Vagina (tissue), 2 donors: ENCODE measurements around the gene SOX21. TPM values are rescaled to one million over a fixed set of nuclear protein-coding genes. Genes with fewer than 3 reads are reported as not detected.
A peak's percentile ranks its signal among the peaks of the same experiment; 100 is the strongest.

Experiments
- DNase-seq, 2 donors: peaks; one replicate each; pipeline ENCODE4 v3.0.0-alpha.2; 2017; ENCODE audit errors: extremely low spot score in 2 of 2
- H3K27ac ChIP-seq: fragments of 200-600 bp; sonication (generic); one replicate; pipeline ENCODE4 v1.5.1; 2019
- H3K27me3 ChIP-seq: fragments of 200-600 bp; sonication (generic); one replicate; pipeline ENCODE4 v1.5.1; 2019
- H3K36me3 ChIP-seq, 2 donors: fragments of 200-600 bp; sonication (generic); one replicate each; pipeline ENCODE4 v1.5.1; 2017 to 2019
- H3K4me1 ChIP-seq: fragments of 200-600 bp; sonication (generic); one replicate; pipeline ENCODE4 v1.5.1; 2019
- H3K4me3 ChIP-seq, 2 donors: fragments of 200-600 bp; sonication (generic); 1 replicate in 1 of 2; 2 replicates in 1 of 2; pipeline ENCODE4 v1.5.1; 2016 to 2019
- H3K9me3 ChIP-seq: fragments of 200-600 bp; sonication (generic); one replicate; pipeline ENCODE4 v1.5.1; 2019
- POLR2A ChIP-seq, 2 donors: fragments of 450-650 bp; IDR thresholded peaks; one replicate each; pipeline ENCODE4 v1.6.1; 2017; ENCODE audit warnings: antibody characterized with exemption in 2 of 2, mild to moderate bottlenecking in 2 of 2, moderate library complexity in 2 of 2
- POLR2AphosphoS5 ChIP-seq, 2 donors: sonication (generic); formaldehyde crosslinking; IDR thresholded peaks; one replicate each; pipeline ENCODE4 v1.9.0; 2017; ENCODE audit warnings: antibody characterized with exemption in 2 of 2, mild to moderate bottlenecking in 2 of 2, low read depth in 1 of 2; ENCODE audit not compliant: insufficient read depth in 1 of 2
- intact Hi-C: fragments of 100-400 bp; cut with DNase I; formaldehyde crosslinking; loops from one replicate; pipeline ENCODE4 v1.15.1; 2023
- total RNA-seq: library from RNA; depleted of rRNA; stranded (reverse); fragments of >200 nt; gene quantifications from one replicate; pipeline ENCODE4 v1.2.3, GENCODE V29; 2016
- TF ChIP-seq, protein P1 (sequence below), 3 experiments: fragments of 450-650 bp in 2 of 3; fragments of 200-600 bp in 1 of 3; sonication (generic) in 1 of 3; IDR thresholded peaks; one replicate each; pipeline ENCODE4 v1.5.1; 2017 to 2019; ENCODE audit warnings: antibody characterized with exemption in 3 of 3, mild to moderate bottlenecking in 2 of 3, moderate library complexity in 2 of 3

SOX21 gene
- total RNA-seq, 1 donor from 2014 or later, result 1.2 TPM

DNA sequence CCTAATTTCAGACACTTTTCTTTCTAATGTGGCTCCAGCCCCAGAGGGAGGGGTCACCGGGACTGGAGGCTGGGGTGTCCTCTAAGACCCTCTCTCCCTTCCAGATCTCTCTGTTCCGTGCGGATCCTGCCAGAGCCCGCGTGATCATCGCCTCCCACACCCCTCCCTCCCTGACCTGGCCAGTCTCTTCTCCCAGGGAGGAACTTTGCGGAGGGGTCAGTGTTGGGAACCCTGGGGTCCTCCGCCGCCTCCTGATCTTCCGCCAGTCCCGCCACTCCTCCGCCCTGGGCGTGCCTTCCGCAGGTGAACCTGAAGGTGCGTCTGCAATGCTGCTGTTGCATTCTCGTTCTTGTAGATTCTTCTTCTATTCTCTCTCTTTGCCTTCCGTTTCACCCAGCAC is 9.1 kb downstream of the SOX21 start:
- Histone ChIP-seq H3K4me1 (peaks cover 18% of the 10 kb centered on the region), H3K27me3 (peaks cover 7% of the 10 kb centered on the region), H3K4me3 (no peak overlapping the region), H3K27ac (no peak overlapping the region), H3K9me3 (no peaks in the 10 kb centered on the region), H3K36me3 (no peaks in the 10 kb centered on the region)
- TF ChIP-seq POLR2AphosphoS5 (IDR thresholded peaks at IDR 0.05; ENCODE audit: insufficient read depth in 1 of 2, low read depth in 1 of 2) (no peak), POLR2A (IDR thresholded peaks at IDR 0.05) (no peak)
- TF ChIP-seq, protein P1, sequence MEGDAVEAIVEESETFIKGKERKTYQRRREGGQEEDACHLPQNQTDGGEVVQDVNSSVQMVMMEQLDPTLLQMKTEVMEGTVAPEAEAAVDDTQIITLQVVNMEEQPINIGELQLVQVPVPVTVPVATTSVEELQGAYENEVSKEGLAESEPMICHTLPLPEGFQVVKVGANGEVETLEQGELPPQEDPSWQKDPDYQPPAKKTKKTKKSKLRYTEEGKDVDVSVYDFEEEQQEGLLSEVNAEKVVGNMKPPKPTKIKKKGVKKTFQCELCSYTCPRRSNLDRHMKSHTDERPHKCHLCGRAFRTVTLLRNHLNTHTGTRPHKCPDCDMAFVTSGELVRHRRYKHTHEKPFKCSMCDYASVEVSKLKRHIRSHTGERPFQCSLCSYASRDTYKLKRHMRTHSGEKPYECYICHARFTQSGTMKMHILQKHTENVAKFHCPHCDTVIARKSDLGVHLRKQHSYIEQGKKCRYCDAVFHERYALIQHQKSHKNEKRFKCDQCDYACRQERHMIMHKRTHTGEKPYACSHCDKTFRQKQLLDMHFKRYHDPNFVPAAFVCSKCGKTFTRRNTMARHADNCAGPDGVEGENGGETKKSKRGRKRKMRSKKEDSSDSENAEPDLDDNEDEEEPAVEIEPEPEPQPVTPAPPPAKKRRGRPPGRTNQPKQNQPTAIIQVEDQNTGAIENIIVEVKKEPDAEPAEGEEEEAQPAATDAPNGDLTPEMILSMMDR (IDR thresholded peaks at IDR 0.05), result no peak
- intact Hi-C loops, result no loop called here
- peak in 1 of 2 donors; percentile 74 for DNase-seq

GRCh38 chr13:94702181-94703041 is 9.9 kb downstream of the SOX21 start:
- no peak overlapping the region for H3K27ac ChIP-seq
- no peaks in the 10 kb centered on the region for H3K9me3 ChIP-seq
- no peak overlapping the region for H3K4me3 ChIP-seq
- intact Hi-C loops, result no loop called here
- peaks cover 11% of the 10 kb centered on the region for H3K4me1 ChIP-seq
- peaks cover 7% of the 10 kb centered on the region for H3K27me3 ChIP-seq
- DNase-seq, result peak in 1 of 2 donors; percentile 52
- no peaks in the 10 kb centered on the region for H3K36me3 ChIP-seq
- TF ChIP-seq, protein P1 (IDR thresholded peaks at IDR 0.05), result no peak
- TF ChIP-seq POLR2AphosphoS5 (IDR thresholded peaks at IDR 0.05; ENCODE audit: insufficient read depth in 1 of 2, low read depth in 1 of 2), result no peak
- TF ChIP-seq POLR2A (IDR thresholded peaks at IDR 0.05), result no peak

GRCh38 chr13:94701313-94702180 is 10.8 kb downstream of the SOX21 start:
- H3K27me3 ChIP-seq, result peaks cover 7% of the 10 kb centered on the region
- H3K4me3 ChIP-seq, result no peak overlapping the region
- DNase-seq, result peak; percentile 70 to 93
- no peaks in the 10 kb centered on the region for H3K9me3 ChIP-seq
- peaks cover 7% of the 10 kb centered on the region for H3K4me1 ChIP-seq
- intact Hi-C loops, result no loop called here
- no peaks in the 10 kb centered on the region for H3K36me3 ChIP-seq
- no peak overlapping the region for H3K27ac ChIP-seq
- TF ChIP-seq, protein P1 (IDR thresholded peaks at IDR 0.05), result no peak
- no peak for TF ChIP-seq POLR2A (IDR thresholded peaks at IDR 0.05)
- no peak for TF ChIP-seq POLR2AphosphoS5 (IDR thresholded peaks at IDR 0.05; ENCODE audit: insufficient read depth in 1 of 2, low read depth in 1 of 2)

- no peak overlapping the region for H3K27ac ChIP-seq
- H3K9me3 ChIP-seq, result no peaks in the 10 kb centered on the region
- H3K4me1 ChIP-seq, result peaks cover 7% of the 10 kb centered on the region
- intact Hi-C loops, result no loop called here
- H3K4me3 ChIP-seq, result no peak overlapping the region
- TF ChIP-seq, protein P1 (IDR thresholded peaks at IDR 0.05), result no peak
- no peak for TF ChIP-seq POLR2A (IDR thresholded peaks at IDR 0.05)
- no peak for TF ChIP-seq POLR2AphosphoS5 (IDR thresholded peaks at IDR 0.05; ENCODE audit: insufficient read depth in 1 of 2, low read depth in 1 of 2)
- H3K27me3 ChIP-seq, result peaks cover 7% of the 10 kb centered on the region
- no peaks in the 10 kb centered on the region for H3K36me3 ChIP-seq
- peak; percentile 2 to 6 for DNase-seq
Observed at GRCh38 chr13:94700536-94700935, 11.8 kb downstream of the SOX21 start.
